Mesothelial cell of epicardium (in vitro differentiated cells): ENCODE measurements around the gene RAB11FIP3. TPM values are rescaled to one million over a fixed set of nuclear protein-coding genes. Genes with fewer than 3 reads are reported as not detected.
"Not testable (repeated sequence)": the region's sequence is repeated elsewhere in the genome, so short reads cannot be mapped to it uniquely, and the experiment has no call there.

Experiments
- DNase-seq, 2 experiments: peaks; one replicate each; pipeline ENCODE4 v3.0.0; 2021; ENCODE audit warnings: low spot score in 2 of 2; ENCODE audit not compliant: unreplicated experiment in 2 of 2
- H3K27ac Mint-ChIP-seq: 2 replicates; pipeline ENCODE4 v1.8.0; 2021; ENCODE audit warnings: mixed read lengths
- H3K27me3 Mint-ChIP-seq: 2 replicates; pipeline ENCODE4 v1.8.0; 2021; ENCODE audit warnings: low read depth, mixed read lengths
- H3K36me3 Mint-ChIP-seq: 2 replicates; pipeline ENCODE4 v1.8.0; 2021; ENCODE audit warnings: mixed read lengths
- H3K4me1 Mint-ChIP-seq: 2 replicates; pipeline ENCODE4 v1.8.0; 2021; ENCODE audit warnings: mixed read lengths
- H3K4me3 Mint-ChIP-seq: 2 replicates; pipeline ENCODE4 v1.8.0; 2021; ENCODE audit warnings: mild to moderate bottlenecking, moderate library complexity, mixed read lengths
- H3K9me3 Mint-ChIP-seq: 2 replicates; pipeline ENCODE4 v1.8.0; 2021; ENCODE audit warnings: mixed read lengths
- total RNA-seq: library from RNA; stranded (reverse); gene quantifications from 3 replicates; pipeline ENCODE4 v1.2.1, GENCODE V29; 2021
- TF ChIP-seq, protein P1 (sequence below): fragments of 200-600 bp; sonication (generic); IDR thresholded peaks from one replicate; pipeline ENCODE4 v1.5.0; 2021; ENCODE audit warnings: antibody characterized with exemption; ENCODE audit not compliant: unreplicated experiment

RAB11FIP3 gene
- total RNA-seq, 1 donor from 2014 or later, result 68.8 TPM

DNA sequence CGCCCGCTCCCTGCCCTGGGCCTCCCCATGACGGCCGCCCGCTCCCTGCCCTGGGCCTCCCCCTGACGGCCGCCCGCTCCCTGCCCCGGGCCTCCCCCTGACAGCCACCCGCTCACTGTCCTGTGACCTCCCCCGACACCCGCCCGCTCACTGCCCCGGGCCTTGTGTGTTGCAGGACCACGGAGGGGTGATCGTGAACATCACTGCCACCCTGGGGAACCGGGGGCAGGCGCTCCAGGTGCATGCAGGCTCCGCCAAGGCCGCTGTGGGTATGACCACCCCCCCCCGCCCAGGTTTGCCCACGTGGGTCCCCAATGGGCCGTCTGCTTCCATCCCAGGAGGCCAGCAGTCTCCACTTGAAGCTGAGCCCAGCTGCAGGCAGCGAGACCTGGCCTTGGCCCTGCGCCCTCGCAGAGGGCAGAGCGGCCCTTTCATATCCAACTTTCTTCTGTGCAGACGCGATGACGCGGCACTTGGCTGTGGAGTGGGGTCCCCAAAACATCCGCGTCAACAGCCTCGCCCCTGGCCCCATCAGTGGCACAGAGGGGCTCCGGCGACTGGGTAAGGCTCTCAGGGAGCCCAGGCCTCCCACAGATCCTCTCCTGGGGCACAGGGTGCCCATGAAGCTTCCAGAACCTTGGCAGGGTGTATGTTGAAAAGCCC is 14.8 kb upstream of the RAB11FIP3 start:
- Mint-ChIP-seq H3K27me3 (no peaks in the 10 kb centered on the region), H3K9me3 (no peaks in the 10 kb centered on the region), H3K4me1 (no peaks in the 10 kb centered on the region), H3K36me3 (peaks cover 9% of the 10 kb centered on the region), H3K27ac (no peak overlapping the region), H3K4me3 (no peak overlapping the region)
- TF ChIP-seq, protein P1, sequence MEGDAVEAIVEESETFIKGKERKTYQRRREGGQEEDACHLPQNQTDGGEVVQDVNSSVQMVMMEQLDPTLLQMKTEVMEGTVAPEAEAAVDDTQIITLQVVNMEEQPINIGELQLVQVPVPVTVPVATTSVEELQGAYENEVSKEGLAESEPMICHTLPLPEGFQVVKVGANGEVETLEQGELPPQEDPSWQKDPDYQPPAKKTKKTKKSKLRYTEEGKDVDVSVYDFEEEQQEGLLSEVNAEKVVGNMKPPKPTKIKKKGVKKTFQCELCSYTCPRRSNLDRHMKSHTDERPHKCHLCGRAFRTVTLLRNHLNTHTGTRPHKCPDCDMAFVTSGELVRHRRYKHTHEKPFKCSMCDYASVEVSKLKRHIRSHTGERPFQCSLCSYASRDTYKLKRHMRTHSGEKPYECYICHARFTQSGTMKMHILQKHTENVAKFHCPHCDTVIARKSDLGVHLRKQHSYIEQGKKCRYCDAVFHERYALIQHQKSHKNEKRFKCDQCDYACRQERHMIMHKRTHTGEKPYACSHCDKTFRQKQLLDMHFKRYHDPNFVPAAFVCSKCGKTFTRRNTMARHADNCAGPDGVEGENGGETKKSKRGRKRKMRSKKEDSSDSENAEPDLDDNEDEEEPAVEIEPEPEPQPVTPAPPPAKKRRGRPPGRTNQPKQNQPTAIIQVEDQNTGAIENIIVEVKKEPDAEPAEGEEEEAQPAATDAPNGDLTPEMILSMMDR, result no peak
- no peak for DNase-seq

DNA sequence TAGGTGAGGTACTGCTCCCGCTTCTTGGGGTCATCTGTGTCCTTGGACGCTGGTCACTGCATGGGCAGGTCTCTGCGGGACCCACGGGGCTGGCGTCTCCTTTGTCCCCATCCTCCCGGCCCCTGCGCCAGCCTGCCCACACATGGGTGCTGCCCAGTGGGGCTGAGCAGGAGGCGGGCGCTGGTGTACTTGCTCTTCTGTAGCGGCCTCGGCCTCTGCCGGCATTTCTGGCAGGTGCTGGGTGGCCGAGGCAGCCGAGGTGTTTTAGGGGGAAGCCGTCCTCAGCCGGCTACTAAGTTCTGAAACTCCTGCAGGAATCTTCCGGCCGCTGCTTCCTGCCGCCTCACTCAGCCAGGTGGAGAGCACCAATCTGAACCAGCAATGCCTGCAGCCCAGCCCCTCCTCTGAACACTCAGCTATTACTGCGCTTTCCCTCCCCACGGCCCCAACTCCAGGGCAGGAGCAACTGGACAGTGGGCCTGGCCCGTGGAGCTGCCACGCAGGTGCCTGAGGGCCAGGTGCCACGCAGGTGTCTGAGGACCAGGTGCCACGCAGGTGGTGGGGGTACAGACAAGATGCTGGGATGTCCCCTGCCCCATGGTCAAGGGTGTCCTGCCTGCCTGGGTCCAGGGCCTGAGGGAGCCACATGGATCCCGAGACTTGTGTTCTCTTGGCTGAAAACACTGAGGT is 13.7 kb upstream of the RAB11FIP3 start:
- H3K4me3 Mint-ChIP-seq, result no peak overlapping the region
- H3K27ac Mint-ChIP-seq, result no peak overlapping the region
- H3K9me3 Mint-ChIP-seq, result no peaks in the 10 kb centered on the region
- no peak for DNase-seq
- TF ChIP-seq, protein P1, result no peak
- H3K27me3 Mint-ChIP-seq, result no peaks in the 10 kb centered on the region
- H3K36me3 Mint-ChIP-seq, result peaks cover 9% of the 10 kb centered on the region
- H3K4me1 Mint-ChIP-seq, result no peaks in the 10 kb centered on the region

DNA sequence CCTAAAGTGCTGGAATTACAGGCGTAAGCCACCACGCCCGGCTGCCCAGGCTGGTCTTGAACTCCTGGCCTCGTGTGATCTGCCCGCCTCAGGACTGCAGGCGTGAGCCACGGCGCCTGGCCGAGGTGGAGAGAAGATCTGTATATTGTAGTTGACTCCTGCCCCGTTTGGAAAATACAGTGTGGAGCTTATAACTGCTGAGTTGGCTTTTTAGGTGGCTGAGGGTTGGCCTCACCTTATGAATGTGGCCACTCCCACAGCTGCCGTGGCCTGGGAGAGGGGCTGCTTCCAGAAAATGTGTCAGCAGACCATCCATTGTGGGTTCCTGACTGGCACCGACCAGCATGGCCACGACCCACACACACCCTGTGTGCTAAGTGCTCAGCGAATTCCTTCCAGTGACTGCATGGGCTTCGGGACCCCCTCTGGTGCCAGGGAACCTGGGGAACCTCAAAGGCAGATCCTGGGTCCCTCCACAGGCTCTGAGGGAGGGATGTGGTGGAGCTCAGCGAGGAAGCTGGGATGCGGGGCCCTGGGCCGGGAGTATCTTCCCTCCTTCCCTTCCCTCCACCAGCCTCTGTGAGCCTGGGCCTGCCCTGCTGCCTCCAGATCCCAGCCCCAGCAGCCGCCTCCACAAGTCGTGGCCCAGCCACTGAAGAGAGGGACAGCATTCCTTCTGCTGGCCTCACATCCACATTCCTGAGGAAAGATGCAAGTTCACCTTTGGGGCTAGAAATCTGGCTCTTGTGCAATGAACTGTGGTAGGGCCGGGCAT is 10.9 kb upstream of the RAB11FIP3 start:
- DNase-seq, result no peak
- no peak overlapping the region for H3K4me3 Mint-ChIP-seq
- no peaks in the 10 kb centered on the region for H3K4me1 Mint-ChIP-seq
- no peaks in the 10 kb centered on the region for H3K9me3 Mint-ChIP-seq
- TF ChIP-seq, protein P1, result no peak
- H3K27me3 Mint-ChIP-seq, result no peaks in the 10 kb centered on the region
- no peak overlapping the region for H3K27ac Mint-ChIP-seq
- peaks cover 5% of the 10 kb centered on the region for H3K36me3 Mint-ChIP-seq

DNA sequence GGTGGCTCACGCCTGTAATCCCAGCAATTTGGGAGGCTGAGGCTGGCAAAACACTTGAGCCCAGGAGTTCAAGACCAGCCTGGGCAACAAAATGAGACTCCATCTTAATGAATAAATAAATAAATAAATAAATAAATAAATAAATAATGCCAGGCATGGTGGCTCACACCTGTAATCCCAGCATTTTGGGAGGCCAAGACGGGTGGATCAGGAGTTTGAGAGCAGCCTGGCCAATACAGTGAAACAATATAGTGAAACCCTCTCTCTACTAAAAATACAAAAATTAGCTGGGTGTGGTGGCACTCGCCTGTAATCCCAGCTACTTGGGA is 10.3 kb upstream of the RAB11FIP3 start:
- H3K9me3 Mint-ChIP-seq, H3K27ac Mint-ChIP-seq, H3K36me3 Mint-ChIP-seq, H3K4me1 Mint-ChIP-seq, H3K27me3 Mint-ChIP-seq, H3K4me3 Mint-ChIP-seq, DNase-seq: not testable (repeated sequence)

DNA sequence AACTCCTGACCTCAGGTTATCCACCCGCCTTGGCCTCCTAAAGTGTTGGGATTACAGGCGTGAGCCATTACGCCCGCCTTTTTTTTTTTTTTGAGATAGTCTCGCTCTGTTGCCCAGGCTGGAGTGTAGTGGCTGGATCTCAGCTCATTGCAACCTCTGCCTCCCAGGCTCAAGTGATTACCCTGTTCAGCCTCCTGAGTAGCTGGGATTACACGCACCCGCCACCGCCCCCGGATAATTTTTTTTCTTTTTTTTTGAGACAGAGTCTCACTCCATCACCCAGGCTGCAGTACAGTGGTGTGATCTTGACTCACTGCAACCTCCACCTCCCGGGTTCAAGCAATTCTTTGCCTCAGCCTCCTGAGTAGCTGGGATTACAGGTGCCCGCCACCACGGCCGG is 3.3 kb upstream of the RAB11FIP3 start:
- H3K4me1 Mint-ChIP-seq, result peaks cover 13% of the 10 kb centered on the region
- not testable (repeated sequence) for H3K27ac Mint-ChIP-seq

DNA sequence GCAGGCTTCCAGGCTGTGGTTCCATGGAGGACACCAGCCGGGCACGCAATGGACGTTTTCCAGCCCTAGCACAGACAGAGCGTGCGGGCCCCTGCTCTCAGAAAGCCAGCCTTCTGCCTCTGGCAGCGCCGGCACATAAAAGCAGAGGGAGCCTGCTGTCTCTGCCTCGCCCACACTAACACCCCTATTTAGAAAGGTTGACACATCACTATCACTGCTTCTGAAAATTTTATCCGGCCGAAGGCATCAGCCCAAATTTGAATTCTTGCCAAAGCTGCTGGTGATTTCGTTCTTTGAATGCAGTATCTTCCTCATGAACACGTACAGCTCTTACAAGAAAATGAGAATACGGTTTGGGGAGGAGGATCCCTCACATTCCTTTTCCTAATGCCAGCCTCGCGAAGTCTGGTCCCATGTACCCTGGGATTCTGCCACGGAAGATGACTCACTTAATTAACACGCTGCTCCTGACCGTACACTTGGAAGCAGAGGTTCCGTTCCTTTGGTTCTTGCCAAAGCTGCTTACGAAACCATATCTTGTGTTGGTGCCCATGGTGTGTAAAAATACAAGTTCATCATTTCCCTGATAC is 1.3 kb upstream of the RAB11FIP3 start:
- TF ChIP-seq, protein P1, result no peak
- no peak for DNase-seq
- Mint-ChIP-seq H3K9me3 (no peaks in the 10 kb centered on the region), H3K27ac (no peak overlapping the region), H3K4me1 (peaks cover 29% of the 10 kb centered on the region), H3K27me3 (peaks cover 16% of the 10 kb centered on the region), H3K4me3 (peak overlapping the region; percentile 76), H3K36me3 (no peaks in the 10 kb centered on the region)

More for the DNA sequence above, 3.3 kb upstream of the RAB11FIP3 start:
- H3K36me3 Mint-ChIP-seq, H3K9me3 Mint-ChIP-seq, DNase-seq, H3K4me3 Mint-ChIP-seq: not testable (repeated sequence)
- H3K27me3 Mint-ChIP-seq, result peaks cover 16% of the 10 kb centered on the region
